Fibroblast of peridontal ligament (primary cell): ENCODE results near the gene MALAT1.
"Not testable (repeated sequence)": the region's sequence is repeated elsewhere in the genome, so short reads cannot be mapped to it uniquely, and the experiment has no call there.

ENCODE experiments used
- DNase-seq: peaks from one replicate; pipeline ENCODE4 v3.0.0-alpha.2; 2010; ENCODE audit errors: extremely low read depth

The MALAT1 gene

GRCh38 chr11:65521777-65522521, 23.1 kb downstream of the MALAT1 start:
- not testable (repeated sequence) for DNase-seq

- not testable (repeated sequence) for DNase-seq
These were observed 24.1 kb downstream of the MALAT1 start for GRCh38 chr11:65522718-65523630.

GRCh38 chr11:65523631-65523968, 24.8 kb downstream of the MALAT1 start:
- DNase-seq, result not testable (repeated sequence)

GRCh38 chr11:65524014-65524740, 25.3 kb downstream of the MALAT1 start:
- no peak for DNase-seq

GRCh38 chr11:65524741-65525545, 26.1 kb downstream of the MALAT1 start, which contains the start of gene SCYL1:
Gene SCYL1 (plus strand): TSS chr11:65525083. CDS start chr11:65525154, 71 bp downstream.
- DNase-seq, result peak; percentile 75

- DNase-seq, result peak; percentile 22
These were observed 27.0 kb downstream of the MALAT1 start for GRCh38 chr11:65525546-65526480.

DNA sequence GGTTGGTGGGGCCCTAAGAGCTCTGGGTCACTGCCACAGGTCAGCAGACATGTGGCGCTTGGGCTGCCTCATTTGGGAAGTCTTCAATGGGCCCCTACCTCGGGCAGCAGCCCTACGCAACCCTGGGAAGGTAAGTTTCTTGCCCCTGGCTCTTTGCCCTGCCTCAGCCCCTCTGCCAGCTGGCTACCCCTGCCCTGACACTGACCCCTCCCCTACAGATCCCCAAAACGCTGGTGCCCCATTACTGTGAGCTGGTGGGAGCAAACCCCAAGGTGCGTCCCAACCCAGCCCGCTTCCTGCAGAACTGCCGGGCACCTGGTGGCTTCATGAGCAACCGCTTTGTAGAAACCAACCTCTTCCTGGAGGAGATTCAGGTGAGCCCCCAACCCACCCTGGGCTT, 27.9 kb downstream of the MALAT1 start:
- DNase-seq, result no peak

DNA sequence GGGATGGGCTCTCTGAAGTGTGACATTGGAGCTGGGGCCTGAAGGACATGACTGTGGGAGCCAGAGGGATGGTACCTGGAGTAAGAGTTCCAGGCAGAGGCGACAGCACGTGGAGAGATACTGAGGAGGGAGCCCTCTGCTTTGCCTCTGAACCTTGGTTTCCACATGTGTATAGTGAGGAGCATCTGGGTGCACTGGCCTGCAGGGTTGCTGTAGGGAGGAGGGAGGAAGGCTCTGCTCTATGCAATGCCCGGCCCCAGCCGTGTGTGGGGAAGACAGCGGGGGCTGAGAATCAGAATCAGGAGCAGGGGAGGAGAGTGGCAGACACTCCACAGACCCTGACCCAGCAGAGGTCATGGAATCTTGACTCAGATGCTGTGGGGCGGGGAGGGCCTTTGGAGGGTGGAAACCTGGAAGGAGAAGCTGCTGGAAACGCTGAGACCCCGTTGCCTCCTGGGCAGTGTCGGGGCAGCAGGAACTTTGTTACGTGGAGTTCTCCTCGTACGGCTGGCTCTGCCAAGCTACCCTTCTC, 30.0 kb downstream of the MALAT1 start:
- DNase-seq, result no peak

DNA sequence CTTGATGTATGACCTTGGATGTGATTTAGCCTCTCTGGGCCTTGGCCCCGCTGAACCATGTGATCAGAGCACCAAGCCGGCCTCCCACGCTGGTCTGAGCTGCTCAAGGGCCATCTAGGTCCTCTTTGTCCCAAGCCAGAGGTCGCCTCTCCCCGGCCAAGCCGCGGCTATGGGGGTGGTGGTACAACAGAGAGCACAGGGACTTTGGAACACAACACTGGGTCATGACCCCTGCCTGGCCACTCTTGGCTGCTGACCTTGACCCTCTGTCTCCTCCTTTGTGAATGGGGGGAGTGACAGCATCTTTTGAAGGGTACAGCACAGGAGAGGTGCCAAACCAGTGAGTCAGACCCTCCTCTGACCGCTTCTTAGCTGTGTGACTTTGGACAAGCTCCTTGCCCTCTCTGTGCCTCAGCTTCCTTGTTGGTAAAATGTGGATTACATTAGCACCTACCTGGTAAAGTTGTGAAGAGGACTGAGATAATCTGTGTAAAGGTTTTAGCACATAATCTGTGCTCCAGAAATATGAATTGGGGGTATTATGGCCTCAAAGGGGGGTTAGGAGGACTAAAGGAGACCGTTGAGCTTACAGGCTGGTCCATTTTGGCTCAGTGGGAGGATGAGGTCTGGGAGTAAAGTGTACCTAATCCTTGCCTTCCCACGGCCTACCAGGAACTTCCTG, 30.8 kb downstream of the MALAT1 start:
- no peak for DNase-seq

DNA sequence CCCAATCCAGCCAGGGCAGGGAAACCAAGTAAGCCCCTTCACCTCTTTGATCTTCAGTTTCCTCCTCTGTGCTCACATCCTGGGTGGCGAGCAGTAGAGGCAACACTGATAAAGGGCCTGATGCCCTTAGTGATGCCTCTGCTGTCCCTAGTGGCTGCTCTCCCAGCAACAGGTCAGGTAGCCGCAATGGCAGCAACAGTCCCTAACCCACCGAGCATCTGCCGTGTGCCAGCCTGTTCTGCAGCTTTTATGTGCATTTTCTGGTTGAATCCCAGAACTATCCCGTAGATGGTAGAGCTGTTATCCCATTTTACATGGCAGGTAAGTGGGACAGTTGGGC, 31.3 kb downstream of the MALAT1 start:
- DNase-seq, result no peak

GRCh38 chr11:65532388-65533064, 33.7 kb downstream of the MALAT1 start:
- no peak for DNase-seq

- no peak for DNase-seq
These were observed 36.3 kb downstream of the MALAT1 start for GRCh38 chr11:65535102-65535501.

GRCh38 chr11:65536412-65537295, 37.8 kb downstream of the MALAT1 start:
- DNase-seq, result no peak

DNA sequence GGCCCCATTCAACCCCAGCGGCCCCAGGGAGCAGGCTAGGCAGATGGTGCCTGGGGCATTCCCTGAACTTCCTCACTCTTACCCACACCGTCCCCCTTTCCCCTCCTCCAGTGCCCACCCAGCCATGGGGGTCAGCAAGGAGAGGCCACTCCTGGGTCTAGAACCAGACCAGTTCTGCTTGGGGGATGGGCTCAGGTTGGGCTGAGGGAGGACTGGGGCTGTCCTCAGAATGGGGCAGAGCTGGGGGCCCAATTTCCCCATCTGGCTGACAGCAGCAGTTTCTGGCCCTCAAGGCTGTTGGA, 38.4 kb downstream of the MALAT1 start:
- DNase-seq, result no peak

DNA sequence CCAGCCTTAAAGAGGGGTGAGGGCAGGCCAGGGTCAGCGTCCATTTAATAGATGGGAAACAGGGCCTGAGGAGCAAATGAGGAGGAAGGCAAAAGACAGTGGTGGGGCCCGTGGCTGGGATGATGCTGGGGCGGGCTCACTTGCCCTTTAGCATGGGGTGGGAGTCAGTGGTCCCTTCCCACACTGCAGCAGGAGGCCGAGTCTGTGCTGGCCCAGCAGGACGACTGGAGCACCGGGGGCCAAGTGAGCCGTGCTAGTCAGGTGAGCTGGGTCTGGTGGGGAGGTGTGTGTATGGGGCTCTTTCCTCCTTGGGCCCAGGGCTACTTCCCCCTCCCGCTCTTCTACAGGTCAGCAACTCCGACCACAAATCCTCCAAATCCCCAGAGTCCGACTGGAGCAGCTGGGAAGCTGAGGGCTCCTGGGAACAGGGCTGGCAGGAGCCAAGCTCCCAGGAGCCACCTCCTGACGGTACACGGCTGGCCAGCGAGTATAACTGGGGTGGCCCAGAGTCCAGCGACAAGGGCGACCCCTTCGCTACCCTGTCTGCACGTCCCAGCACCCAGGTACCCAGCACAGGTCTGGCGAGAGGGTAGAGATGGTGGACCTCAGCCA, 38.9 kb downstream of the MALAT1 start:
- DNase-seq, result no peak

DNA sequence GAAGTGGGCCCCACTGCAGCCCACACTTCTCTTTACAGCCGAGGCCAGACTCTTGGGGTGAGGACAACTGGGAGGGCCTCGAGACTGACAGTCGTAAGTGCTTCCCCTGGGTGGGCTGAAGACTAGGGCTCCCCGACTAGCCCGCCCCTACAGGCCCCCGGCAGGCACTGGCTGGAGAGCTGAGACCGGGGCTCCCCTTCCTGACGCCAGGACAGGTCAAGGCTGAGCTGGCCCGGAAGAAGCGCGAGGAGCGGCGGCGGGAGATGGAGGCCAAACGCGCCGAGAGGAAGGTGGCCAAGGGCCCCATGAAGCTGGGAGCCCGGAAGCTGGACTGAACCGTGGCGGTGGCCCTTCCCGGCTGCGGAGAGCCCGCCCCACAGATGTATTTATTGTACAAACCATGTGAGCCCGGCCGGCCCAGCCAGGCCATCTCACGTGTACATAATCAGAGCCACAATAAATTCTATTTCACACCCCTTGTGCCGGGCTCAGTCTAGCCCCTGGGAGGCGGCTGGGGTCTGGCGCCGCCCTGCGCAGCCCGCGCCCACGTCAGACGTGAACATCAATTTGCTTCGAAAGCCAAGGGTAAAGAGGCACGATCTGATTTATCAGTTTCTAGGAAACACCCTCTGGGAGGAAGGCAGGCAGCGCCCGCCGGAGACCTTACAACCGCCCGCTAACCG, 39.5 kb downstream of the MALAT1 start:
- no peak for DNase-seq
